Hepatic stellate cell (primary cell): ENCODE data around the gene PNMT.

Source experiments
- DNase-seq: peaks from one replicate; pipeline ENCODE4 v3.0.0; 2011; ENCODE audit warnings: low spot score

Gene PNMT

GRCh38 chr17:39633570-39634183, 34.6 kb upstream of the PNMT start:
- no peak for DNase-seq

- peak; percentile 71 for DNase-seq
Observed at GRCh38 chr17:39634384-39634871, 33.8 kb upstream of the PNMT start.

- no peak for DNase-seq
Observed at GRCh38 chr17:39635614-39636176, 32.6 kb upstream of the PNMT start.

- no peak for DNase-seq
Observed at GRCh38 chr17:39636587-39636926, 31.7 kb upstream of the PNMT start.

GRCh38 chr17:39636927-39637736, 31.1 kb upstream of the PNMT start, which contains the start of gene STARD3:
Gene STARD3, plus strand, starts transcription at chr17:39637144. Its CDS starts 16,388 bp downstream, at chr17:39653532.
- peak; percentile 95 for DNase-seq

GRCh38 chr17:39638317-39638716, 29.9 kb upstream of the PNMT start:
- DNase-seq, result no peak

- DNase-seq, result no peak
Observed at GRCh38 chr17:39639043-39639442, 29.2 kb upstream of the PNMT start.

- DNase-seq, result no peak
Observed at GRCh38 chr17:39639566-39640458, 28.4 kb upstream of the PNMT start.

GRCh38 chr17:39640591-39641031, 27.6 kb upstream of the PNMT start:
- DNase-seq, result no peak

GRCh38 chr17:39641097-39641496, 27.2 kb upstream of the PNMT start:
- no peak for DNase-seq

GRCh38 chr17:39641883-39642282, 26.4 kb upstream of the PNMT start:
- no peak for DNase-seq

- no peak for DNase-seq
Observed at GRCh38 chr17:39642291-39643074, 25.8 kb upstream of the PNMT start.

- no peak for DNase-seq
Observed at GRCh38 chr17:39643271-39643670, 25.0 kb upstream of the PNMT start.

GRCh38 chr17:39647256-39647655, 21.0 kb upstream of the PNMT start:
- DNase-seq, result no peak

- DNase-seq, result no peak
Observed at GRCh38 chr17:39648616-39649366, 19.5 kb upstream of the PNMT start.

GRCh38 chr17:39650121-39650579, 18.1 kb upstream of the PNMT start:
- no peak for DNase-seq

- DNase-seq, result no peak
Observed at GRCh38 chr17:39651923-39652586, 16.2 kb upstream of the PNMT start.

GRCh38 chr17:39652587-39653315, 15.5 kb upstream of the PNMT start:
- DNase-seq, result no peak

GRCh38 chr17:39653316-39653661, 15.0 kb upstream of the PNMT start:
- DNase-seq, result no peak
